Stimulated activated CD4-positive, alpha-beta T cell treated with anti-CD3 and anti-CD28 coated beads, Interleukin-15, amount 100 ng/mL, for 1 hour (primary cell): Measurements from ENCODE around the gene RASSF8.

Experiments
- DNase-seq, 2 donors: peaks; one replicate each; pipeline ENCODE4 v3.0.0-alpha.2; 2020; ENCODE audit warnings: low read depth in 1 of 2, low spot score in 1 of 2

The RASSF8 gene

GRCh38 chr12:26101350-26101734 lies 142.9 kb downstream of the RASSF8 start:
- no peak for DNase-seq

- DNase-seq, result no peak
These were observed 143.3 kb downstream of the RASSF8 start for GRCh38 chr12:26101763-26102162.

DNA sequence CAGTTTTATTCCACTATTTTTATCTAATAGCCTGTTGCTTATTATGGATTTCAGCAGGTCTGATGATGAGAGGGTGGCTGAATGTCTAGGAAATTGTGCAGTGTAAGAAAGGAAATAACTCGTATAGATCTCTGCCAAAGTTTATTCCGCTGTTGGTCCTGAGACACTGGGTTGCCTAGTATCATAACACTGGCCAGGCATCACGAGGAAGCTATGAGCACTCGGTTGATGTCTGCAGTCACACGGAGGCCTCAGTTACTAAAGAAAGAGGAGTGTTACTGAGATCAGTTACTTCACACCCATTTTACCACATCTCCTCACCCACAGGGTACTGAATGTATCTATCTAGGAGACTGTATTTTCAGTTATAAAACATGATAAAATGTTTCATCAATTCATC lies 144.5 kb downstream of the RASSF8 start:
- DNase-seq, result no peak

DNA sequence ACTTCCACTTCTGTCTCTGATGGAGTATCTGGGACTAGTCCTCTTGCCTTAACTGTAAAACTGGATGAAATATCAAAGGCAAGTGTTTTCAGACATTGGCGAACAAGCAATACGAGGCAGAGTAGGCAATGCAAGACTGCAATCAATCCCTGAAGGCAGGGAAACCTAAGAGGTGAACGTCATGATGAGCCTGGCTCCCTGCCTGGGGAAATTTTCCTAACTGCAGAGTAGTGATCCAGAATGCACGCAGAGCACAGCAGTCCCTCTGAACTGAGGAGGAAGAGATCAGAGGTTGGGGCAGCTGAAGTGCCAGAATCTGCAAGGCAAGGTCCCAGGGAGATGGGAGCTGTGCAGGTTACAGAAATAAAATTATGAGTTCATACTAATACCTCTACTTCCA lies 147.9 kb downstream of the RASSF8 start:
- no peak for DNase-seq

DNA sequence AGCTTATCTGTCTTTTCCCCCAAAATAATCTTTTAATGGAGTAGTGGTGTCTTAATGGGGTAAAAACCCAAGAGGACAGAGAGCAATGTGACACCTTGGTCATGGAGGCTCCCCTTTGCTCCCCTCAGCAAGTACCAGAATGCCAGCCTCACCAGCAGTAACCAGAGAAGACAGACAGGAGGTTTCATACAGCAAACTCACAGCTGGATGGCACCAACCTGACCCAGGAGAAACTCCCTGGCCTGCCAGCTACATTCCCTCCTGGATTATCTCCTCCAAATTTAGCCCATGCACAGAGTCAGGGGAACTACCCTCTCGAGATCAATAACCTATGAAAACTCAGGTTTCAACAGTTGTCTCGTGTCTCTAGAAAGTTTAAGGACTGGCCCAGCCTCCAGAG lies 150.4 kb downstream of the RASSF8 start:
- DNase-seq, result no peak

- DNase-seq, result no peak
These were observed 150.9 kb downstream of the RASSF8 start for GRCh38 chr12:26109343-26109881.

GRCh38 chr12:26112232-26112631 lies 153.8 kb downstream of the RASSF8 start:
- no peak for DNase-seq

- no peak for DNase-seq
These were observed 154.2 kb downstream of the RASSF8 start for GRCh38 chr12:26112703-26113147.

DNA sequence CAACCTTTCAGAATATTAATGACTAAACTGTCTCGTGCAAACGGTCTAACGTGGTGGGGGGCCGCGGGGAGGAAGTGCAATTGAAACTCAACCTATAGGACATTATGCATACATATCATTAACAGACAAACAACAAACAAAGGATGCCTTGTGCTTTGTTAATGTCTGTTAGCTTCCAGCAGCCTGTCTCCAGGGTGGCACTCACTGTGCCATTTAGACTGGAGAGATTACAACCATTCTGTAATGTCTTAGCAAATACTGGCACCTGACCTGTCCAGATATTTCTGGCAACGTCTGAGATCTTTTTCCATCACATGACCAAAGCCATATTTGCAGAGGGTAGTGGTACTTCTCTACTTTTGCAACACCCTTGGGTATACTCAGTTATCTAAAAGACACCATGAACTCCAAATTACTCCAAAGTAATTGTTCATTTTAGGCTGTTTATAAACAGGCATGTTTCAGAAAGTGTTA lies 154.7 kb downstream of the RASSF8 start:
- DNase-seq, result no peak

GRCh38 chr12:26113853-26114719 lies 155.6 kb downstream of the RASSF8 start:
- DNase-seq, result peak; percentile 28 to 74

GRCh38 chr12:26114720-26115401 lies 156.4 kb downstream of the RASSF8 start:
- no peak for DNase-seq

- no peak for DNase-seq
These were observed 158.6 kb downstream of the RASSF8 start for GRCh38 chr12:26116829-26117715.

DNA sequence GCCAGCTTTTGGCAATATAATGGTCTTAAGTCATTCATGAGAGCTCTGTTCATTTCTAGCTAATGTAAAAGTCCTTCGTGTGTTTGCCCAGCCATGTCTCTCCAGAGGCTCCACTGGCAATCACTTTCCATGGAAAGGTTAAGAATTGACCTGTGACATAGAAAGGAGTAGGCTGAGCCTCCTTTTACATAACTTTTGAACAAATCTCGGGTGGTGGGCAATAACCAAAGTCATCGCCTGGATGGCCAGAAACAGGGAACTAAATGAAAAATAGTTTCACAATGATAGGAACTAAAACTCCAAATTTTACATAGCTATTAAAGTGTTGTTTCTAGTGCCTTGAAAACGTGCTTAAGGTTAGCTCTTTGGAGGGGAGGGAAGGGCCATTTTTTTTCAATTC lies 159.8 kb downstream of the RASSF8 start:
- no peak for DNase-seq

- no peak for DNase-seq
These were observed 161.0 kb downstream of the RASSF8 start for GRCh38 chr12:26119391-26119989.

- DNase-seq, result no peak
These were observed 162.2 kb downstream of the RASSF8 start for GRCh38 chr12:26120561-26121274.

- DNase-seq, result no peak
These were observed 163.0 kb downstream of the RASSF8 start for GRCh38 chr12:26121323-26122060.

- no peak for DNase-seq
These were observed 163.7 kb downstream of the RASSF8 start for GRCh38 chr12:26122061-26122680.

DNA sequence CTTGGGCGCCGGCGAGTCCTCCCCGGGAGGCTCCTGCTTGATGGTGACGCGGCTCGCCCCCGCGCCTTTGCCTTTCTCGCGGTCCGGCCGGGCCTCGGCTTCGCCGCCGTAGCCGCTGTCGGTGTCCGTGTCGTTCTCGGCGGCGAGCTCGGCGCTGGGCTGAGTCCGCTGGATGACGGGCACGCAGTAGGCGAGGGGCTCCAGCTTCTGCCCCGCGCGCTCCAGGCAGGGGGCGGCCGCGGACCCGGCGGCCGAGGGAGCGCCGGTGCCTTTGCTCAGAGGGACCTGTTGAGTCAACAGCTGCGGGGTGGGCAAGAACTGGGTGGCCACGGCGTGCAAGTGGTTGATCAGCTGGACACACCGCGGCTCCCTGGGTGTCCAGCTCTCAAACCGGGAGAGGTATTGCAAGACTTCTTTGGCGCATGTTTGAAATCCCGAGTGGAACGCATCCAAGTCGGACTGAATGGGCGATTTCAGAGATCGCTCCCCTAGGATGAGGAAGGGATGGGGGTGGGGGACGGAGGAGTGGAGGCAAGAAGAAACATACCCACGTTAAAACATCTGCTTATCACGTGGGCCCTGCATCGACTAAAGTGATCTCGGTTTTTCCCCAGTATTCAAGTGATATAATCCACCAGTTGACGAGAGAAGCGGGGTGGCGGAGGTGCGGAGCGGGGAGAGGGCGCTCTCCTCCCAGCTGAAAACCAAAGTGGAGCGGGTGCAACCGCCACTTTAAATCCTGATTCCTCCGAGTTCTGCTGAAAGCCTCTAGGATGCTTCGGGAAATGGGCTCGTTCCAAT lies 164.4 kb downstream of the RASSF8 start:
- no peak for DNase-seq
